ENCODE data around the gene VSTM2L. TPM values are rescaled to one million over a fixed set of nuclear protein-coding genes. Genes with fewer than 3 reads are reported as not detected.
A peak's percentile ranks its signal among the peaks of the same experiment; 100 is the strongest.

Gene VSTM2L
- total and polyA plus RNA-seq, 2 of the 13 experiments (the other 11 are each of a cell fraction or from before 2014, with no cell fraction given) = not detected

- TF ChIP-seq ZNF678 (CRISPR knock-in tag; IDR thresholded peaks at IDR 0.05) (peak; percentile 68; the same call in 1 of the 2 replicates), HDAC2 (CRISPR knock-in tag; IDR thresholded peaks at IDR 0.05) (0 out of 2 replicates have a peak, but pooled peaks have one; percentile 9), ZNF75D (CRISPR knock-in tag; IDR thresholded peaks at IDR 0.05; ENCODE audit: borderline replicate concordance) (no peak), ZMYM3 (CRISPR knock-in tag; IDR thresholded peaks at IDR 0.05) (peak; percentile 97), ZNF850 (CRISPR knock-in tag; conservative IDR thresholded peaks at IDR 0.05) (peak; percentile 80; the same call in 1 of the 2 replicates), EP300 (IDR thresholded peaks at IDR 0.05; ENCODE audit: low read depth in 2 of 2, low read length in 2 of 2) (peak; percentile 12 to 25; a peak in 1 of 4 replicates), EP300 (CRISPR knock-in tag; IDR thresholded peaks at IDR 0.05; ENCODE audit: borderline replicate concordance) (no peak), POLR2A (IDR thresholded peaks at IDR 0.05; ENCODE audit: insufficient read depth in 1 of 2, low read depth in 2 of 2, low read length in 2 of 2) (0 out of 4 replicates have a peak, but pooled peaks of 1 of the 2 experiments have one; percentile 31), ZNF333 (CRISPR knock-in tag; IDR thresholded peaks at IDR 0.05; ENCODE audit: borderline replicate concordance) (peak; percentile 67; the same call in 1 of the 2 replicates), NFKB2 (CRISPR knock-in tag; IDR thresholded peaks at IDR 0.05; ENCODE audit: borderline replicate concordance) (0 out of 2 replicates have a peak, but pooled peaks have one; percentile 19), HNF4A (CRISPR knock-in tag; IDR thresholded peaks at IDR 0.05) (peak; percentile 53; the same call in 1 of the 2 replicates)
- TF ChIP-seq, protein P1, sequence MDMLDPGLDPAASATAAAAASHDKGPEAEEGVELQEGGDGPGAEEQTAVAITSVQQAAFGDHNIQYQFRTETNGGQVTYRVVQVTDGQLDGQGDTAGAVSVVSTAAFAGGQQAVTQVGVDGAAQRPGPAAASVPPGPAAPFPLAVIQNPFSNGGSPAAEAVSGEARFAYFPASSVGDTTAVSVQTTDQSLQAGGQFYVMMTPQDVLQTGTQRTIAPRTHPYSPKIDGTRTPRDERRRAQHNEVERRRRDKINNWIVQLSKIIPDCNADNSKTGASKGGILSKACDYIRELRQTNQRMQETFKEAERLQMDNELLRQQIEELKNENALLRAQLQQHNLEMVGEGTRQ (IDR thresholded peaks at IDR 0.05; ENCODE audit: low read depth, low read length) = no peak
- TF ChIP-seq, protein P1 (CRISPR knock-in tag; IDR thresholded peaks at IDR 0.05; ENCODE audit: borderline replicate concordance) = peak; percentile 31; the same call in 1 of the 2 replicates
- TF ChIP-seq, protein P2, sequence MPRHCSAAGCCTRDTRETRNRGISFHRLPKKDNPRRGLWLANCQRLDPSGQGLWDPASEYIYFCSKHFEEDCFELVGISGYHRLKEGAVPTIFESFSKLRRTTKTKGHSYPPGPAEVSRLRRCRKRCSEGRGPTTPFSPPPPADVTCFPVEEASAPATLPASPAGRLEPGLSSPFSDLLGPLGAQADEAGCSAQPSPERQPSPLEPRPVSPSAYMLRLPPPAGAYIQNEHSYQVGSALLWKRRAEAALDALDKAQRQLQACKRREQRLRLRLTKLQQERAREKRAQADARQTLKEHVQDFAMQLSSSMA (CRISPR knock-in tag; IDR thresholded peaks at IDR 0.05) = 0 out of 2 replicates have a peak, but pooled peaks have one; percentile 12
- TF ChIP-seq, protein P3, sequence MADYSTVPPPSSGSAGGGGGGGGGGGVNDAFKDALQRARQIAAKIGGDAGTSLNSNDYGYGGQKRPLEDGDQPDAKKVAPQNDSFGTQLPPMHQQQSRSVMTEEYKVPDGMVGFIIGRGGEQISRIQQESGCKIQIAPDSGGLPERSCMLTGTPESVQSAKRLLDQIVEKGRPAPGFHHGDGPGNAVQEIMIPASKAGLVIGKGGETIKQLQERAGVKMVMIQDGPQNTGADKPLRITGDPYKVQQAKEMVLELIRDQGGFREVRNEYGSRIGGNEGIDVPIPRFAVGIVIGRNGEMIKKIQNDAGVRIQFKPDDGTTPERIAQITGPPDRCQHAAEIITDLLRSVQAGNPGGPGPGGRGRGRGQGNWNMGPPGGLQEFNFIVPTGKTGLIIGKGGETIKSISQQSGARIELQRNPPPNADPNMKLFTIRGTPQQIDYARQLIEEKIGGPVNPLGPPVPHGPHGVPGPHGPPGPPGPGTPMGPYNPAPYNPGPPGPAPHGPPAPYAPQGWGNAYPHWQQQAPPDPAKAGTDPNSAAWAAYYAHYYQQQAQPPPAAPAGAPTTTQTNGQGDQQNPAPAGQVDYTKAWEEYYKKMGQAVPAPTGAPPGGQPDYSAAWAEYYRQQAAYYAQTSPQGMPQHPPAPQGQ (CRISPR knock-in tag; IDR thresholded peaks at IDR 0.05; ENCODE audit: borderline replicate concordance) = 0 out of 2 replicates have a peak, but pooled peaks have one; percentile 82
- TF ChIP-seq, protein P4, sequence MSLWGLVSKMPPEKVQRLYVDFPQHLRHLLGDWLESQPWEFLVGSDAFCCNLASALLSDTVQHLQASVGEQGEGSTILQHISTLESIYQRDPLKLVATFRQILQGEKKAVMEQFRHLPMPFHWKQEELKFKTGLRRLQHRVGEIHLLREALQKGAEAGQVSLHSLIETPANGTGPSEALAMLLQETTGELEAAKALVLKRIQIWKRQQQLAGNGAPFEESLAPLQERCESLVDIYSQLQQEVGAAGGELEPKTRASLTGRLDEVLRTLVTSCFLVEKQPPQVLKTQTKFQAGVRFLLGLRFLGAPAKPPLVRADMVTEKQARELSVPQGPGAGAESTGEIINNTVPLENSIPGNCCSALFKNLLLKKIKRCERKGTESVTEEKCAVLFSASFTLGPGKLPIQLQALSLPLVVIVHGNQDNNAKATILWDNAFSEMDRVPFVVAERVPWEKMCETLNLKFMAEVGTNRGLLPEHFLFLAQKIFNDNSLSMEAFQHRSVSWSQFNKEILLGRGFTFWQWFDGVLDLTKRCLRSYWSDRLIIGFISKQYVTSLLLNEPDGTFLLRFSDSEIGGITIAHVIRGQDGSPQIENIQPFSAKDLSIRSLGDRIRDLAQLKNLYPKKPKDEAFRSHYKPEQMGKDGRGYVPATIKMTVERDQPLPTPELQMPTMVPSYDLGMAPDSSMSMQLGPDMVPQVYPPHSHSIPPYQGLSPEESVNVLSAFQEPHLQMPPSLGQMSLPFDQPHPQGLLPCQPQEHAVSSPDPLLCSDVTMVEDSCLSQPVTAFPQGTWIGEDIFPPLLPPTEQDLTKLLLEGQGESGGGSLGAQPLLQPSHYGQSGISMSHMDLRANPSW (CRISPR knock-in tag; IDR thresholded peaks at IDR 0.05; ENCODE audit: borderline replicate concordance) = 0 out of 2 replicates have a peak, but pooled peaks have one; percentile 33
- TF ChIP-seq, protein P5, sequence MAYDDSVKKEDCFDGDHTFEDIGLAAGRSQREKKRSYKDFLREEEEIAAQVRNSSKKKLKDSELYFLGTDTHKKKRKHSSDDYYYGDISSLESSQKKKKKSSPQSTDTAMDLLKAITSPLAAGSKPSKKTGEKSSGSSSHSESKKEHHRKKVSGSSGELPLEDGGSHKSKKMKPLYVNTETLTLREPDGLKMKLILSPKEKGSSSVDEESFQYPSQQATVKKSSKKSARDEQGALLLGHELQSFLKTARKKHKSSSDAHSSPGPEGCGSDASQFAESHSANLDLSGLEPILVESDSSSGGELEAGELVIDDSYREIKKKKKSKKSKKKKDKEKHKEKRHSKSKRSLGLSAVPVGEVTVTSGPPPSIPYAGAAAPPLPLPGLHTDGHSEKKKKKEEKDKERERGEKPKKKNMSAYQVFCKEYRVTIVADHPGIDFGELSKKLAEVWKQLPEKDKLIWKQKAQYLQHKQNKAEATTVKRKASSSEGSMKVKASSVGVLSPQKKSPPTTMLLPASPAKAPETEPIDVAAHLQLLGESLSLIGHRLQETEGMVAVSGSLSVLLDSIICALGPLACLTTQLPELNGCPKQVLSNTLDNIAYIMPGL (CRISPR knock-in tag; IDR thresholded peaks at IDR 0.05; ENCODE audit: borderline replicate concordance in 1 of 2, low read depth in 1 of 2) = 0 out of 4 replicates have a peak, but pooled peaks of 1 of the 2 experiments have one; percentile 24
Measured at GRCh38 chr20:37880726-37881591, 22.0 kb upstream of the VSTM2L start (continued).

Measured in HepG2 (cell line).